PC-3 (cell line): ENCODE data around the gene MN1. TPM values are rescaled to one million over a fixed set of nuclear protein-coding genes. Genes with fewer than 3 reads are reported as not detected.

ENCODE experiments used
- ATAC-seq: fragments of 200-7000 bp; cut with Tn5 transposase; 2 replicates; pipeline ENCODE4 v1.9.1; 2020; ENCODE audit warnings: mild to moderate bottlenecking, moderate library complexity
- BruUV-seq: library from RNA; stranded (reverse); fragments of 400-500 nt; replicated peaks from 2 replicates; lab custom pipeline; 2021; lab: Mats Ljungman, UMichigan
- CTCF ChIA-PET: fragments of 300-600 bp; sonication (Branson Sonifier 250); formaldehyde crosslinking; loops from one replicate; lab custom pipeline; 2022; ENCODE audit warnings: antibody characterized with exemption; lab: Charles Lee
- POLR2A ChIA-PET: fragments of 300-600 bp; sonication (Branson Sonifier 250); formaldehyde crosslinking; loops from one replicate; lab custom pipeline; 2022; ENCODE audit warnings: antibody characterized with exemption; ENCODE audit not compliant: unreplicated experiment; lab: Charles Lee
- DNase-seq: peaks from one replicate; pipeline ENCODE4 v3.0.0-alpha.2; 2015
- H2AFZ ChIP-seq: fragments of 300-600 bp; sonication (generic); 2 replicates; pipeline ENCODE4 v1.6.0; 2016; ENCODE audit warnings: antibody characterized with exemption, low read length
- H3F3A ChIP-seq: fragments of 300-600 bp; sonication (generic); one replicate; pipeline ENCODE4 v1.6.0; 2017; ENCODE audit warnings: antibody characterized with exemption, low read length, control low read depth, mild to moderate bottlenecking; ENCODE audit not compliant: unreplicated experiment
- H3K27ac ChIP-seq: fragments of 300-600 bp; sonication (generic); 2 replicates; pipeline ENCODE4 v1.5.1; 2016; ENCODE audit warnings: mild to moderate bottlenecking, low read length
- H3K27me3 ChIP-seq: fragments of 300-600 bp; sonication (generic); 2 replicates; pipeline ENCODE4 v1.6.1; 2016; ENCODE audit warnings: low read length, mixed read lengths
- H3K36me3 ChIP-seq: fragments of 300-600 bp; sonication (generic); 2 replicates; pipeline ENCODE4 v1.6.1; 2016; ENCODE audit warnings: low read depth, mixed run types, low read length, mixed read lengths
- H3K4me1 ChIP-seq: fragments of 300-600 bp; sonication (generic); 2 replicates; pipeline ENCODE4 v1.5.1; 2016; ENCODE audit warnings: low read length; ENCODE audit not compliant: insufficient read depth
- H3K4me2 ChIP-seq: fragments of 300-600 bp; sonication (generic); 2 replicates; pipeline ENCODE4 v1.6.0; 2016; ENCODE audit warnings: low read length
- H3K4me3 ChIP-seq: fragments of 300-600 bp; sonication (generic); 2 replicates; pipeline ENCODE4 v1.5.1; 2016; ENCODE audit warnings: mild to moderate bottlenecking, low read length, mixed read lengths
- H3K79me2 ChIP-seq: fragments of 300-600 bp; sonication (generic); 2 replicates; pipeline ENCODE4 v1.6.1; 2017; ENCODE audit warnings: low read length, mixed read lengths
- H3K9ac ChIP-seq: fragments of 300-600 bp; sonication (generic); 2 replicates; pipeline ENCODE4 v1.6.0; 2016; ENCODE audit warnings: mild to moderate bottlenecking, low read length
- H3K9me2 ChIP-seq: fragments of 300-600 bp; sonication (generic); replicated peaks from 2 replicates; pipeline ENCODE4 v1.6.1; 2016; ENCODE audit warnings: mixed run types, low read length, mixed read lengths
- H3K9me3 ChIP-seq: fragments of 300-600 bp; sonication (generic); 2 replicates; pipeline ENCODE4 v1.6.1; 2016; ENCODE audit warnings: low read length, mixed read lengths
- H4K20me1 ChIP-seq: fragments of 300-600 bp; sonication (generic); 2 replicates; pipeline ENCODE4 v1.6.1; 2016; ENCODE audit warnings: low read length, mixed read lengths
- CTCF ChIP-seq: fragments of 300-600 bp; sonication (generic); conservative IDR thresholded peaks from 2 replicates; pipeline ENCODE4 v1.5.1; 2017; ENCODE audit warnings: antibody characterized with exemption, low read depth, mild to moderate bottlenecking, low read length
- EZH2 ChIP-seq: fragments of 300-600 bp; sonication (generic); IDR thresholded peaks from one replicate; pipeline ENCODE4 v1.6.1; 2017; ENCODE audit warnings: antibody characterized with exemption, mild to moderate bottlenecking, low read length; ENCODE audit not compliant: unreplicated experiment
- EZH2phosphoT487 ChIP-seq: fragments of 300-600 bp; sonication (generic); IDR thresholded peaks from 2 replicates; pipeline ENCODE4 v1.6.1; 2018; ENCODE audit warnings: mild to moderate bottlenecking, antibody characterized with exemption, low read length, borderline replicate concordance
- intact Hi-C: fragments of 100-400 bp; cut with micrococcal nuclease; formaldehyde crosslinking; loops from 2 replicates; pipeline ENCODE4 v1.9.0; 2023
- total RNA-seq: library from RNA; depleted of rRNA; stranded (reverse); fragments of >200 nt; gene quantifications from 2 replicates; pipeline ENCODE4 v1.2.3, GENCODE V29; 2014

The MN1 gene
- total RNA-seq, 1 experiment from 2014 or later, result 2.7 TPM

- Histone ChIP-seq H3K79me2 (no peaks in the 10 kb centered on the region), H4K20me1 (no peaks in the 10 kb centered on the region), H3K4me1 (no peaks in the 10 kb centered on the region), H3K36me3 (no peaks in the 10 kb centered on the region), H3K9ac (no peak overlapping the region), H3K9me2 (no peaks in the 10 kb centered on the region), H2AFZ (no peak overlapping the region), H3K27me3 (no peaks in the 10 kb centered on the region), H3F3A (no peaks in the 10 kb centered on the region), H3K27ac (no peak overlapping the region), H3K4me3 (no peak overlapping the region), H3K9me3 (no peaks in the 10 kb centered on the region), H3K4me2 (no peak overlapping the region)
- intact Hi-C loops, result no loop called here
- TF ChIP-seq EZH2phosphoT487 (no peak), EZH2 (no peak), CTCF (no peak)
- CTCF ChIA-PET, result no interaction called here
- DNase-seq (no peak), ATAC-seq (no peak)
- POLR2A ChIA-PET, result no interaction called here
- BruUV-seq, result no TSS peak
Observed at GRCh38 chr22:27711756-27712155, 89.8 kb downstream of the MN1 start.

GRCh38 chr22:27711012-27711411 is 90.5 kb downstream of the MN1 start:
- POLR2A ChIA-PET, result no interaction called here
- no TSS peak for BruUV-seq

GRCh38 chr22:27709919-27710675 is 91.5 kb downstream of the MN1 start:
- no peak for TF ChIP-seq EZH2phosphoT487
- TF ChIP-seq CTCF, result no peak
- no peak for TF ChIP-seq EZH2
- intact Hi-C loops, result no loop called here
- Histone ChIP-seq H2AFZ (no peak overlapping the region), H3K9me3 (no peaks in the 10 kb centered on the region), H3K27me3 (no peaks in the 10 kb centered on the region), H3K27ac (no peak overlapping the region), H3K36me3 (no peaks in the 10 kb centered on the region), H3K9me2 (no peaks in the 10 kb centered on the region), H3K9ac (no peak overlapping the region), H3K4me3 (no peak overlapping the region), H3F3A (no peaks in the 10 kb centered on the region), H4K20me1 (no peaks in the 10 kb centered on the region), H3K4me2 (no peak overlapping the region), H3K4me1 (no peaks in the 10 kb centered on the region), H3K79me2 (no peaks in the 10 kb centered on the region)
- no peak for ATAC-seq
- no TSS peak for BruUV-seq
- DNase-seq, result no peak
- POLR2A ChIA-PET, result no interaction called here
- CTCF ChIA-PET, result no interaction called here

More at GRCh38 chr22:27711012-27711411, 90.5 kb downstream of the MN1 start:
- H3K4me3 ChIP-seq, result no peak overlapping the region
- H3K4me2 ChIP-seq, result no peak overlapping the region
- DNase-seq, result no peak
- no peak overlapping the region for H3K27ac ChIP-seq
- no peaks in the 10 kb centered on the region for H4K20me1 ChIP-seq
- no peak overlapping the region for H3K9ac ChIP-seq
- no peaks in the 10 kb centered on the region for H3F3A ChIP-seq
- H3K27me3 ChIP-seq, result no peaks in the 10 kb centered on the region
- H3K36me3 ChIP-seq, result no peaks in the 10 kb centered on the region
- no peak for TF ChIP-seq EZH2
- intact Hi-C loops, result no loop called here
- CTCF ChIA-PET, result no interaction called here
- H3K4me1 ChIP-seq, result no peaks in the 10 kb centered on the region
- H3K79me2 ChIP-seq, result no peaks in the 10 kb centered on the region
- no peaks in the 10 kb centered on the region for H3K9me2 ChIP-seq
- no peak overlapping the region for H2AFZ ChIP-seq
- H3K9me3 ChIP-seq, result no peaks in the 10 kb centered on the region
- ATAC-seq, result no peak
